Osteoblast (primary cell): Measurements from ENCODE around the gene LZTR1. TPM values are rescaled to one million over a fixed set of nuclear protein-coding genes. Genes with fewer than 3 reads are reported as not detected.

Source experiments
- DNase-seq: peaks from one replicate; pipeline ENCODE4 v3.0.0; 2011; ENCODE audit warnings: low spot score, mixed read lengths; ENCODE audit not compliant: insufficient read length; ENCODE audit errors: missing footprints
- H2AFZ ChIP-seq: 2 replicates; pipeline ENCODE4 v1.6.0; 2011; ENCODE audit warnings: mild to moderate bottlenecking, low read length
- H3K27ac ChIP-seq: 2 replicates; pipeline ENCODE4 v1.5.1; 2011; ENCODE audit warnings: mild to moderate bottlenecking, low read depth, low read length, moderate library complexity
- H3K27me3 ChIP-seq: 2 replicates; pipeline ENCODE4 v1.6.0; 2012; ENCODE audit warnings: mild to moderate bottlenecking, control low read depth, inconsistent platforms, low read length, moderate library complexity; ENCODE audit not compliant: insufficient read depth
- H3K36me3 ChIP-seq: 2 replicates; pipeline ENCODE4 v1.5.1; 2011; ENCODE audit warnings: mild to moderate bottlenecking, low read length, control low read depth, moderate library complexity; ENCODE audit not compliant: insufficient read depth
- H3K4me1 ChIP-seq: 2 replicates; pipeline ENCODE4 v1.5.1; 2011; ENCODE audit warnings: mild to moderate bottlenecking, low read length, control low read depth, moderate library complexity; ENCODE audit not compliant: insufficient read depth
- H3K4me2 ChIP-seq: 2 replicates; pipeline ENCODE4 v1.6.0; 2011; ENCODE audit warnings: mild to moderate bottlenecking, low read length; ENCODE audit not compliant: insufficient read depth
- H3K4me3 ChIP-seq: fragments of 200-600 bp; sonication (generic); 3 replicates; pipeline ENCODE4 v1.5.1; 2012; ENCODE audit warnings: mild to moderate bottlenecking, low read length, inconsistent platforms; ENCODE audit not compliant: insufficient read depth
- H3K79me2 ChIP-seq: 2 replicates; pipeline ENCODE4 v1.6.0; 2012; ENCODE audit warnings: mild to moderate bottlenecking, low read length, control low read depth, inconsistent platforms; ENCODE audit not compliant: insufficient read depth
- H3K9me3 ChIP-seq: 2 replicates; pipeline ENCODE4 v1.5.1; 2011; ENCODE audit warnings: low read depth, low read length, control low read depth
- H4K20me1 ChIP-seq: 2 replicates; pipeline ENCODE4 v1.6.0; 2012; ENCODE audit warnings: mild to moderate bottlenecking, low read length, control low read depth; ENCODE audit not compliant: insufficient read depth
- CTCF ChIP-seq: IDR thresholded peaks from 2 replicates; pipeline ENCODE4 v1.5.1; 2011; ENCODE audit warnings: mild to moderate bottlenecking, low read depth, low read length, moderate library complexity; ENCODE audit errors: extremely low read depth
- total RNA-seq: library from RNA; depleted of rRNA; stranded (reverse); fragments of >200 nt; gene quantifications from 2 replicates; pipeline ENCODE4 v1.2.3, GENCODE V29; 2012

The LZTR1 gene
- total RNA-seq, 1 donor: 56.8 TPM

GRCh38 chr22:20945578-20945934 lies 36.5 kb upstream of the LZTR1 start:
- Histone ChIP-seq H4K20me1 (peaks cover 67% of the 10 kb centered on the region), H2AFZ (no peak overlapping the region), H3K9me3 (no peaks in the 10 kb centered on the region), H3K27ac (no peak overlapping the region), H3K4me2 (peak overlapping the region; percentile 8), H3K27me3 (no peaks in the 10 kb centered on the region), H3K4me1 (peaks cover 17% of the 10 kb centered on the region), H3K36me3 (peaks cover 15% of the 10 kb centered on the region), H3K79me2 (peaks cover 98% of the 10 kb centered on the region), H3K4me3 (no peak overlapping the region)
- TF ChIP-seq CTCF: no peak
- DNase-seq: no peak

GRCh38 chr22:20946080-20946986 lies 35.8 kb upstream of the LZTR1 start:
- Histone ChIP-seq H3K9me3 (no peaks in the 10 kb centered on the region), H4K20me1 (peaks cover 67% of the 10 kb centered on the region), H3K4me2 (peak overlapping the region; percentile 8), H3K79me2 (peaks cover 98% of the 10 kb centered on the region), H3K27ac (peak overlapping the region; percentile 37), H3K27me3 (no peaks in the 10 kb centered on the region), H3K4me3 (no peak overlapping the region), H3K4me1 (peaks cover 17% of the 10 kb centered on the region), H2AFZ (no peak overlapping the region), H3K36me3 (peaks cover 23% of the 10 kb centered on the region)
- peak; percentile 91 for DNase-seq
- no peak for TF ChIP-seq CTCF

- H3K36me3 ChIP-seq: peaks cover 29% of the 10 kb centered on the region
- H3K4me3 ChIP-seq: no peak overlapping the region
- H3K27me3 ChIP-seq: no peaks in the 10 kb centered on the region
- no peaks in the 10 kb centered on the region for H3K9me3 ChIP-seq
- no peak for DNase-seq
- H3K4me1 ChIP-seq: peaks cover 17% of the 10 kb centered on the region
- TF ChIP-seq CTCF: no peak
- no peak overlapping the region for H2AFZ ChIP-seq
- H3K27ac ChIP-seq: no peak overlapping the region
- no peak overlapping the region for H3K4me2 ChIP-seq
- peaks cover 100% of the 10 kb centered on the region for H3K79me2 ChIP-seq
- H4K20me1 ChIP-seq: peaks cover 68% of the 10 kb centered on the region
These were observed 35.1 kb upstream of the LZTR1 start for GRCh38 chr22:20946991-20947390.

GRCh38 chr22:20948450-20948849 lies 33.6 kb upstream of the LZTR1 start:
- no peak overlapping the region for H3K4me3 ChIP-seq

More at GRCh38 chr22:20948450-20948849, 33.6 kb upstream of the LZTR1 start:
- no peak for TF ChIP-seq CTCF
- Histone ChIP-seq H3K9me3 (no peaks in the 10 kb centered on the region), H3K36me3 (peaks cover 43% of the 10 kb centered on the region), H4K20me1 (peaks cover 66% of the 10 kb centered on the region), H3K27ac (no peak overlapping the region), H3K79me2 (peaks cover 99% of the 10 kb centered on the region), H3K4me2 (no peak overlapping the region), H2AFZ (no peak overlapping the region), H3K27me3 (no peaks in the 10 kb centered on the region), H3K4me1 (peaks cover 17% of the 10 kb centered on the region)
- DNase-seq: no peak
